HCT116 (cell line): ENCODE measurements around the gene PHF5A. TPM values are rescaled to one million over a fixed set of nuclear protein-coding genes. Genes with fewer than 3 reads are reported as not detected.

Source experiments
- ATAC-seq: fragments of 200-7000 bp; cut with Tn5 transposase; 2 replicates; pipeline ENCODE4 v1.9.1; 2020; ENCODE audit warnings: mild to moderate bottlenecking, moderate library complexity
- BruUV-seq: library from RNA; stranded (reverse); fragments of 400-500 nt; replicated peaks from 2 replicates; lab custom pipeline; 2021; lab: Mats Ljungman, UMichigan
- CTCF ChIA-PET: fragments of 300-600 bp; sonication (Branson Sonifier 250); formaldehyde crosslinking; loops from one replicate; lab custom pipeline; 2021; ENCODE audit warnings: antibody characterized with exemption; lab: Charles Lee
- POLR2A ChIA-PET: fragments of 300-600, 350-600 bp; sonication (Branson Sonifier 250); formaldehyde crosslinking; loops from one replicate; lab custom pipeline; 2021; ENCODE audit warnings: antibody characterized with exemption; lab: Charles Lee
- RAD21 ChIA-PET, 2 experiments: fragments of 300-600 bp; sonication (Branson Sonifier 250); formaldehyde crosslinking; loops; one replicate each; lab custom pipeline; 2023; ENCODE audit warnings: low total read pairs in 2 of 2; ENCODE audit not compliant: uncharacterized antibody in 2 of 2, unreplicated experiment in 2 of 2, low non-redundant PET in 1 of 2; lab: Charles Lee
- DNase-seq: peaks from one replicate; pipeline ENCODE4 v3.0.0-alpha.2; 2010; ENCODE audit warnings: low read depth, low spot score
- H2AFZ ChIP-seq: fragments of 200-600 bp; shearing (Covaris generic), sonication (generic); 2 replicates; pipeline ENCODE4 v1.6.1; 2017; ENCODE audit warnings: low read depth, mixed run types, mixed read lengths, antibody characterized with exemption, low read length; ENCODE audit not compliant: poor library complexity, severe bottlenecking
- H3K27ac ChIP-seq: 2 replicates; pipeline ENCODE4 v1.5.1; 2012; ENCODE audit warnings: low read depth, low read length
- H3K27me3 ChIP-seq: fragments of 200-600 bp; sonication (generic); 2 replicates; pipeline ENCODE4 v1.6.1; 2016; ENCODE audit warnings: mixed run types, low read length, mixed read lengths; ENCODE audit not compliant: insufficient read depth
- H3K36me3 ChIP-seq, 2 experiments: fragments of 200-500 bp in 1 of 2; fragments of 200-600 bp in 1 of 2; sonication (Bioruptor generic) in 1 of 2; sonication (generic) in 1 of 2; 2 replicates each; pipeline versions ENCODE4 v1.5.1 to v1.6.1; 2014 to 2016; ENCODE audit warnings: low read length in 2 of 2, inconsistent platforms in 1 of 2, mixed read lengths in 1 of 2, mixed run types in 1 of 2; ENCODE audit not compliant: insufficient read depth in 2 of 2, control insufficient read depth in 1 of 2
- H3K4me1 ChIP-seq, 2 experiments: fragments of 200-600 bp in 1 of 2; sonication (generic) in 1 of 2; 2 replicates each; pipeline versions ENCODE4 v1.5.1 to v1.6.1; 2012 to 2017; ENCODE audit warnings: low read length in 2 of 2, inconsistent platforms in 1 of 2, mild to moderate bottlenecking in 1 of 2, mixed read lengths in 1 of 2, mixed run types in 1 of 2, moderate library complexity in 1 of 2; ENCODE audit not compliant: insufficient read depth in 2 of 2, control insufficient read depth in 1 of 2
- H3K4me2 ChIP-seq: fragments of 200-600 bp; sonication (generic); 2 replicates; pipeline ENCODE4 v1.6.1; 2017; ENCODE audit warnings: mixed run types, low read length, mixed read lengths
- H3K4me3 ChIP-seq, 2 experiments: fragments of 200-600 bp in 1 of 2; sonication (generic) in 1 of 2; replicated peaks in 1 of 2; 2 replicates each; pipeline ENCODE4 v1.5.1; 2011 to 2016; ENCODE audit warnings: low read length in 2 of 2, control low read depth in 1 of 2, low read depth in 1 of 2, mild to moderate bottlenecking in 1 of 2, mixed read lengths in 1 of 2, mixed run types in 1 of 2
- H3K79me2 ChIP-seq: fragments of 200-600 bp; sonication (generic); 2 replicates; pipeline ENCODE4 v1.6.1; 2017; ENCODE audit warnings: mild to moderate bottlenecking, mixed run types, low read length, moderate library complexity, mixed read lengths; ENCODE audit not compliant: insufficient read depth
- H3K9ac ChIP-seq: fragments of 200-600 bp; sonication (generic); 2 replicates; pipeline ENCODE4 v1.6.1; 2016; ENCODE audit warnings: low read length, mixed read lengths
- H3K9me2 ChIP-seq: fragments of 200-600 bp; sonication (generic), shearing (Covaris generic); 2 replicates; pipeline ENCODE4 v1.6.1; 2017; ENCODE audit warnings: mixed run types, mild to moderate bottlenecking, moderate library complexity; ENCODE audit not compliant: insufficient read depth
- H3K9me3 ChIP-seq, 2 experiments: fragments of 200-500 bp in 1 of 2; fragments of 200-600 bp in 1 of 2; sonication (Bioruptor generic) in 1 of 2; sonication (generic) in 1 of 2; 2 replicates each; pipeline ENCODE4 v1.6.1; 2014 to 2017; ENCODE audit warnings: low read length in 2 of 2, mixed read lengths in 2 of 2, inconsistent platforms in 1 of 2, low read depth in 1 of 2, mild to moderate bottlenecking in 1 of 2, mixed run types in 1 of 2, moderate library complexity in 1 of 2; ENCODE audit not compliant: control insufficient read depth in 1 of 2, insufficient read depth in 1 of 2
- H4K20me1 ChIP-seq: fragments of 200-600 bp; sonication (generic), shearing (Covaris generic); 2 replicates; pipeline ENCODE4 v1.6.1; 2017; ENCODE audit warnings: mixed run types, mild to moderate bottlenecking, moderate library complexity; ENCODE audit not compliant: insufficient read depth
- CTCF ChIP-seq, 3 experiments: fragments of 200-600 bp in 1 of 3; sonication (generic) in 1 of 3; IDR thresholded peaks in 2 of 3; conservative IDR thresholded peaks in 1 of 3; 2 replicates each; pipeline ENCODE4 v1.5.1; 2012 to 2017; ENCODE audit warnings: low read depth in 2 of 3, low read length in 2 of 3, antibody characterized with exemption in 1 of 3, borderline replicate concordance in 1 of 3, control low read depth in 1 of 3, mild to moderate bottlenecking in 1 of 3, mixed read lengths in 1 of 3, mixed run types in 1 of 3, moderate library complexity in 1 of 3; ENCODE audit not compliant: insufficient read depth in 1 of 3
- EGR1 ChIP-seq: IDR thresholded peaks from 2 replicates; pipeline ENCODE4 v1.6.1; 2012; ENCODE audit warnings: low read depth
- EZH2phosphoT487 ChIP-seq: fragments of 200-600 bp; IDR thresholded peaks from 2 replicates; pipeline ENCODE4 v1.6.1; 2018; ENCODE audit warnings: antibody characterized with exemption, borderline replicate concordance
- MAX ChIP-seq: IDR thresholded peaks from 2 replicates; pipeline ENCODE4 v1.6.1; 2012
- POLR2AphosphoS5 ChIP-seq: IDR thresholded peaks from 2 replicates; pipeline ENCODE4 v1.6.1; 2011; ENCODE audit warnings: mild to moderate bottlenecking, low read depth, low read length, moderate library complexity
- REST ChIP-seq: IDR thresholded peaks from 2 replicates; pipeline ENCODE4 v1.6.1; 2012; ENCODE audit warnings: low read depth
- SIN3A ChIP-seq: IDR thresholded peaks from 2 replicates; pipeline ENCODE4 v1.6.1; 2012; ENCODE audit warnings: low read depth
- TCF7L2 ChIP-seq: IDR thresholded peaks from 2 replicates; pipeline ENCODE4 v1.7.0; 2011; ENCODE audit warnings: borderline replicate concordance, inconsistent platforms; ENCODE audit not compliant: insufficient read depth, insufficient read length; ENCODE audit errors: extremely low read depth
- YY1 ChIP-seq: IDR thresholded peaks from 2 replicates; pipeline ENCODE4 v1.6.1; 2011; ENCODE audit warnings: low read length, low read depth, moderate library complexity, mild to moderate bottlenecking; ENCODE audit not compliant: insufficient replicate concordance; ENCODE audit errors: extremely low read depth
- ZNF274 ChIP-seq: fragments of 200-500 bp; sonication (Bioruptor generic); IDR thresholded peaks from 2 replicates; pipeline ENCODE4 v1.6.1; 2014; ENCODE audit warnings: mild to moderate bottlenecking, low read depth, low read length, inconsistent platforms
- intact Hi-C: fragments of 100-400 bp; cut with micrococcal nuclease; formaldehyde crosslinking; loops from 2 replicates; pipeline ENCODE4 v1.10.0; 2022
- total RNA-seq: library from RNA; stranded (reverse); gene quantifications from one replicate; pipeline ENCODE4 v1.2.1, GENCODE V29; 2021; ENCODE audit not compliant: unreplicated experiment

Gene PHF5A
- total RNA-seq, 1 experiment from 2014 or later, result 86.0 TPM

GRCh38 chr22:41471568-41471967, 3.1 kb upstream of the PHF5A start:
- ATAC-seq, result no peak
- no TSS peak for BruUV-seq
- TF ChIP-seq EGR1 (no peak), REST (no peak), POLR2AphosphoS5 (no peak), EZH2phosphoT487 (no peak), YY1 (no peak), ZNF274 (no peak), CTCF (IDR thresholded peaks at IDR 0.05 in 2 of 3, conservative IDR thresholded peaks at IDR 0.05 in 1 of 3; ENCODE audit: borderline replicate concordance in 1 of 3, insufficient read depth in 1 of 3, low read depth in 2 of 3, low read length in 2 of 3) (no peak), MAX (no peak), TCF7L2 (no peak), SIN3A (no peak)
- Histone ChIP-seq H3K9me3 (no peaks in the 10 kb centered on the region), H3K9me2 (no peaks in the 10 kb centered on the region), H3K9ac (no peak overlapping the region), H3K79me2 (peaks cover 90% of the 10 kb centered on the region), H3K27ac (no peak overlapping the region), H2AFZ (no peak overlapping the region), H3K4me2 (no peak overlapping the region), H4K20me1 (no peaks in the 10 kb centered on the region), H3K4me3 (no peak overlapping the region), H3K4me1 (peaks cover 14 to 17% of the 10 kb centered on the region in 2 experiments; a peak in 3 of 4 replicates), H3K27me3 (no peaks in the 10 kb centered on the region), H3K36me3 (peaks cover 7 to 13% of the 10 kb centered on the region in 2 experiments; a peak in 3 of 4 replicates)
- intact Hi-C loops, result no loop called here
- ChIA-PET RAD21 (no interaction called here), CTCF (no interaction called here), POLR2A (interaction anchor here (0.7 kb wide), 1 partner anchor 10 kb away, joined by 3 read pairs; no protein-coding TSS in a partner anchor)
- no peak for DNase-seq
